ENCODE data around the gene DCLK2.

The DCLK2 gene

DNA sequence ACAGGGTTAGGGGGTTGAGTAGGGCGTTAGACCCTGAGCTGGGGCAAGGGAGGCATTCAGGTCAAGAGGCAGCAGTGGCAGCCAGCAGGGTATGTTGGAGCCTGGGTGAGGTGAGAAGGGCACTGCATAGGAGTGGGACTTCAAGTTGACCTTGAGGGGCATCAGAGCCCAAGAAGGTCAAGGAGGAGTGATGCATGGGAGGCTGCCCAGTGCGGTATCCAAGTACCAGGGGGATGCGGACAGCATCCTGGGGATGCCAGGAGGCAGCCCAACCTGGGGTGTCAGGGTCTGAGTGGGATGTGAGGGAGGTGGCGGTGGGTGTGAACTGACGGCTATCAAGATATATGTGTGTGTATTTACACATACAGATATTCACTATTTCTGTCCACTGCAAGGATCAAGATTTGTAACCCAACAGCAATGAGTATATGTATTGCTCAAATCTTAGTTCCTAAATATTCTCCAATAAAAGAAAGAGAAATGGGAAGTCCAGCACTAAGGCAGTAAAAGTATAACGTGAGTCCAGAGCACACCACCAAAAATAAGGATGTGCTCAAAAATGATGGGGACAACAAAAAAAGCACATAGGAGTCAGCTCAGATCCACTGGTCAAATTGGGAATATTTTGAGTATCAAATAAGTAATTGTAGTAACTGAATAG lies 9.8 kb upstream of the DCLK2 start:
- TF ChIP-seq, protein P1, sequence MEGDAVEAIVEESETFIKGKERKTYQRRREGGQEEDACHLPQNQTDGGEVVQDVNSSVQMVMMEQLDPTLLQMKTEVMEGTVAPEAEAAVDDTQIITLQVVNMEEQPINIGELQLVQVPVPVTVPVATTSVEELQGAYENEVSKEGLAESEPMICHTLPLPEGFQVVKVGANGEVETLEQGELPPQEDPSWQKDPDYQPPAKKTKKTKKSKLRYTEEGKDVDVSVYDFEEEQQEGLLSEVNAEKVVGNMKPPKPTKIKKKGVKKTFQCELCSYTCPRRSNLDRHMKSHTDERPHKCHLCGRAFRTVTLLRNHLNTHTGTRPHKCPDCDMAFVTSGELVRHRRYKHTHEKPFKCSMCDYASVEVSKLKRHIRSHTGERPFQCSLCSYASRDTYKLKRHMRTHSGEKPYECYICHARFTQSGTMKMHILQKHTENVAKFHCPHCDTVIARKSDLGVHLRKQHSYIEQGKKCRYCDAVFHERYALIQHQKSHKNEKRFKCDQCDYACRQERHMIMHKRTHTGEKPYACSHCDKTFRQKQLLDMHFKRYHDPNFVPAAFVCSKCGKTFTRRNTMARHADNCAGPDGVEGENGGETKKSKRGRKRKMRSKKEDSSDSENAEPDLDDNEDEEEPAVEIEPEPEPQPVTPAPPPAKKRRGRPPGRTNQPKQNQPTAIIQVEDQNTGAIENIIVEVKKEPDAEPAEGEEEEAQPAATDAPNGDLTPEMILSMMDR (conservative IDR thresholded peaks at IDR 0.05; ENCODE audit: low read depth, low read length) = no peak
- Histone ChIP-seq H3K4me3 (IDR thresholded peaks at IDR 0.05; ENCODE audit: insufficient read depth, low read depth, low read length) (no peak overlapping the region), H3K27ac (no peak overlapping the region), H3K4me2 (no peak overlapping the region), H3K4me1 (ENCODE audit: low read depth, poor library complexity, severe bottlenecking) (peaks cover 13% of the 10 kb centered on the region), H3K36me3 (ENCODE audit: insufficient read depth) (no peaks in the 10 kb centered on the region), H3K79me2 (ENCODE audit: insufficient read depth, low read depth) (no peaks in the 10 kb centered on the region), H3K27me3 (ENCODE audit: insufficient read depth, low read depth) (no peaks in the 10 kb centered on the region), H3K9ac (no peak overlapping the region), H4K20me1 (ENCODE audit: insufficient read depth) (no peaks in the 10 kb centered on the region), H2AFZ (ENCODE audit: low read depth) (no peak overlapping the region)

- no peaks in the 10 kb centered on the region for H3K79me2 ChIP-seq (ENCODE audit: insufficient read depth, low read depth)
- H3K27ac ChIP-seq = no peak overlapping the region
- no peak overlapping the region for H3K9ac ChIP-seq
- H3K27me3 ChIP-seq (ENCODE audit: insufficient read depth, low read depth) = no peaks in the 10 kb centered on the region
- H3K4me3 ChIP-seq (IDR thresholded peaks at IDR 0.05; ENCODE audit: insufficient read depth, low read depth, low read length) = no peak overlapping the region
- no peaks in the 10 kb centered on the region for H3K36me3 ChIP-seq (ENCODE audit: insufficient read depth)
- no peak overlapping the region for H2AFZ ChIP-seq (ENCODE audit: low read depth)
- H3K4me1 ChIP-seq (ENCODE audit: low read depth, poor library complexity, severe bottlenecking) = peaks cover 13% of the 10 kb centered on the region
- TF ChIP-seq, protein P1 (conservative IDR thresholded peaks at IDR 0.05; ENCODE audit: low read depth, low read length) = no peak
- no peak overlapping the region for H3K4me2 ChIP-seq
- no peaks in the 10 kb centered on the region for H4K20me1 ChIP-seq (ENCODE audit: insufficient read depth)
These were observed 8.9 kb upstream of the DCLK2 start for GRCh38 chr4:150069353-150069752.

GRCh38 chr4:150070464-150071170 lies 7.6 kb upstream of the DCLK2 start:
- H3K4me2 ChIP-seq = no peak overlapping the region
- no peaks in the 10 kb centered on the region for H4K20me1 ChIP-seq (ENCODE audit: insufficient read depth)
- H3K79me2 ChIP-seq (ENCODE audit: insufficient read depth, low read depth) = no peaks in the 10 kb centered on the region
- peaks cover 13% of the 10 kb centered on the region for H3K4me1 ChIP-seq (ENCODE audit: low read depth, poor library complexity, severe bottlenecking)
- no peak overlapping the region for H3K27ac ChIP-seq
- TF ChIP-seq, protein P1 (conservative IDR thresholded peaks at IDR 0.05; ENCODE audit: low read depth, low read length) = no peak
- H2AFZ ChIP-seq (ENCODE audit: low read depth) = no peak overlapping the region
- H3K36me3 ChIP-seq (ENCODE audit: insufficient read depth) = no peaks in the 10 kb centered on the region
- no peaks in the 10 kb centered on the region for H3K27me3 ChIP-seq (ENCODE audit: insufficient read depth, low read depth)
- H3K9ac ChIP-seq = no peak overlapping the region
- H3K4me3 ChIP-seq (IDR thresholded peaks at IDR 0.05; ENCODE audit: insufficient read depth, low read depth, low read length) = no peak overlapping the region

- Histone ChIP-seq H3K27me3 (ENCODE audit: insufficient read depth, low read depth) (no peaks in the 10 kb centered on the region), H4K20me1 (ENCODE audit: insufficient read depth) (no peaks in the 10 kb centered on the region), H3K36me3 (ENCODE audit: insufficient read depth) (no peaks in the 10 kb centered on the region), H3K79me2 (ENCODE audit: insufficient read depth, low read depth) (no peaks in the 10 kb centered on the region), H3K4me2 (no peak overlapping the region), H3K9ac (no peak overlapping the region), H2AFZ (ENCODE audit: low read depth) (no peak overlapping the region), H3K4me3 (IDR thresholded peaks at IDR 0.05; ENCODE audit: insufficient read depth, low read depth, low read length) (no peak overlapping the region), H3K4me1 (ENCODE audit: low read depth, poor library complexity, severe bottlenecking) (peaks cover 13% of the 10 kb centered on the region), H3K27ac (no peak overlapping the region)
- TF ChIP-seq, protein P1 (conservative IDR thresholded peaks at IDR 0.05; ENCODE audit: low read depth, low read length) = no peak
These were observed 5.8 kb upstream of the DCLK2 start for GRCh38 chr4:150072471-150072870.
